ENCODE measurements around the gene KRT71.

Gene KRT71

DNA sequence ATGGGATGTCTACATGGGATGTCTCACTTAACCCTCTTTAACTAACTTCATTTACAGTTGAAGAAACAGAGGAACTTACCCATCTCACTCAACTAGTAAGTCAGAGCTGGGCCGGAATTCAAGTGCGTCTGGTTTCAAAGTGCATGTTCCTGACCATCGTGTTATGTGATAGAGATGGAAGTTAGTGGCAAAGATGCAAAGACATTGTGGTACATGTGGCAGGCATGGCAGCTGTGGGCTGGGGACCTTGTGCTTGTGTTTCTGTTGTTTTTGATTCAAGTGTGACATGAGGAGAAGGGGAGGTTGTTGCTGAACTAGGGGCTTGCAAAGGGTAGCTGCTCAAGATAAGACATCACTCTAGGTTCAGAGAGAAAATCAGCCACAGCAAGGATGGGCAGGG lies 23.0 kb upstream of the KRT71 start:
- no peak for DNase-seq (ENCODE audit: low read depth in 4 of 4, low spot score in 1 of 4)

DNA sequence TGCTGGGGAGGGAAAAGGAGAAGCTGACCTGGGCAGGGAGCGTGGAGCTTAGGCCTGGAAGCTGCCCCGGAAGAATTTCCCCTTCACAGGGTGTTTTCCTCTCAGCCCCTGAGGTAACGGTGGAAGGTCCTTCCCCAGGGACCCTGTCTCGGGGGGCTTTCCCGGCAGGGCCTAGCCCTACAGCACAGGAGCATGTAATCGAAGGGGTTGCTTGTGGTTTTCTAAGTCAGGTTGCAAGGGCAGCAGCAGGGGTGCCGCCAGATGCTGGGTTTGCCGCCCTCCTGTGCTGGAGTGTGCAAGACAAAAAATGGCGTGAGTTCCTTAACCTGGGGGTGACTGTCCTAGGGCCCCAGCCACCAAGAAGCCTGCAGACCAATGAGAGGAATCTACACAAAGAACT lies 22.3 kb upstream of the KRT71 start:
- DNase-seq (ENCODE audit: low read depth in 4 of 4, low spot score in 1 of 4), result no peak

DNA sequence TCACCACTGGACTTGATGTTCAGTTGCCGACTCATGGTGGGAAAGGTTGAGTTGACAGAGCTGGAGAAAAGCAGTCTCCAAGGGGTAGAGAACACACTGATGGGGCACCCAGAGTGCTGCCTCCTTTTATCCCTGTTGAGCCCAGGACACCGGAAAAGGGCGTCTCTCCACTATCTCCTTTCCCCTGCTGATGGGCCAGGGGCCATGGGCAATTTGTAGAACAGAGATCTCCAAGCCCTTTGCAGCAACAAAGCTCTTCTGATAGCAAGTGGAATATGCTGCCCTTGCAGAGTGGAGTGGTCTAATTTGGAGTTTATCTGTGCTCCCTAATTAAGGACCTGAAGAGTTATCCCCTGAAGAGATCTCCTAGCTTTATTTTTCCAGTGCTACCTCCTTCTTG lies 20.8 kb upstream of the KRT71 start, which contains the start of gene KRT74:
Gene KRT74, minus strand, starts transcription at position 101 of the 400 bp plus-strand sequence. Its CDS starts 66 bp downstream, at position 35.
- DNase-seq (ENCODE audit: low read depth in 4 of 4, low spot score in 1 of 4), result no peak

DNA sequence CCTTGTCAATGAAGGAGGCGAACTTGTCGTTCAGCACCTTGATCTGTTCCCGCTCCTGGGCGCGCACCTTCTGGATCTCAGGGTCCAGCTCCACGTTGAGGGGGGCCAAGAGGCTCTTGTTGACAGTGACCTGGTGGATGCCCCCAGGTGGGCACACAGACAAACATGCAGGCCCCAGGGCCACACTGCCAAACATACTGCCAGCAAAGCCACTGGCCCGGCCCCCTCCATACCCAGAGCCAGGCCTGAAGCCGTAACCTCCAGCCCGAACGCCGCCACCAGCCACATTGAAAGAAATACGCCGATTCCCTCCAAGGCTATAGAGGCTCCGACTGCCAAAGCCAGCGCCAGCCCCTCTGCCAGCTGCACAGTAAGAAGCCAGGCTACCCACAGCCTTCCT lies 20.4 kb upstream of the KRT71 start:
- DNase-seq (ENCODE audit: low read depth in 4 of 4, low spot score in 1 of 4), result no peak

DNA sequence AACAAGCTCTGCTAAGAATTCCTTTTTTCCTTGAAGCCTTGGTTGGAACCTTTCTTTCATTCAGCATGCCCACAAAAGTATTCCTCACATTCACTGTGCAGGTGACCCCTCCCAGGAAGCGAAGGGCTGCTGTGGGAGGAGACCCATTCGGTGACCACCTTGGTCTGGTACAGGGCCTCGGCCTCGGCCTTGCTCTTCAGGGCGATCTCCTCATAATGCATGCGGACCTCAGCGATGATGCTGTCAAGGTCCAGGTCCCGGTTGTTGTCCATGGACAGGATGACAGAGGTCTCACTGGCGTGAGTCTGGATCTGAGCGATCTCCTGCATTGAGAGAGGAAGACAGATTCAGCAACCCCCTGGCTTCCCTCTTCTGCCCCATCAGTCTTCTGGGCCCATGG lies 17.6 kb upstream of the KRT71 start:
- DNase-seq (ENCODE audit: low read depth in 4 of 4, low spot score in 1 of 4), result no peak

DNA sequence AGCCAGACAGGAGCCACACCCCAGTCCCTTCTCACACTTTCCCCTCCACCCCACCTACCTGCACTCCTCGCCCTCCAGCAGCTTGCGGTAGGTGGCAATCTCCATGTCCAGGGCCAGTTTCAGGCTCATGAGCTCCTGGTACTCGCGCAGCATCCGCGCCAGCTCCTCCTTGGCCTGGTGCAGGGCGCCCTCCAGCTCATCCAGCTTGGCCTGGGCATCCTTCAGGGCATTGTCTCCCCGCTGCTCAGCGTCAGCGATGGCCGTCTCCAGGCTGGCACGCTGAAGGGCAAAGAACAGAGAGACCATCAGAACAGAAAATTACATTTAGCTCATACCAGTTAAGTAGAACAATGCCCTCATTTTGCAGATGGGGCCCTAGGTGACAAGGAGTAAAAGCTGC lies 15.2 kb upstream of the KRT71 start:
- DNase-seq (ENCODE audit: low read depth in 4 of 4, low spot score in 1 of 4), result no peak

DNA sequence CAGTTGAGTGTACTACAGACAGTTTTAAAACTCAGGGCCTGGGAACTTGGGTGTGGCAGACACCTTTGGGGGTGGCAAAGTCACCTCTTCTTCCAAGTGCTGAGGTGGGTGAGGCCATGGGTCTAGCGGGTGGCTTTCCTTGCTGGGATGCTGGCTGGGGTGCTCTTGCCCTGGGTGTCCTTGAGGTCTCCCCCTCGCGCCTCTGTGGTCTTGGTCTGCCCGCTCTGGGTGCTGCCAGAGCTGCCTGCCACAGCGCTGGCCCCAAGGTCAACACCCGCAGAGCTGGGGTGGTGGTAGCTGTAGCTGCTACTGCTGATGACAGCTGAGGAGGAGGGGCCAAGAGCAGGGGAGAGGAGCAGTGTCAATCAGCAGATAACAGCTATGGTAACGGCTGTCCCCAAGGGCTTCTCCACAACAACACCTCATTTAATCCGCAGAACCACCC lies 13.9 kb upstream of the KRT71 start:
- no peak for DNase-seq (ENCODE audit: low read depth in 4 of 4, low spot score in 1 of 4)

DNA sequence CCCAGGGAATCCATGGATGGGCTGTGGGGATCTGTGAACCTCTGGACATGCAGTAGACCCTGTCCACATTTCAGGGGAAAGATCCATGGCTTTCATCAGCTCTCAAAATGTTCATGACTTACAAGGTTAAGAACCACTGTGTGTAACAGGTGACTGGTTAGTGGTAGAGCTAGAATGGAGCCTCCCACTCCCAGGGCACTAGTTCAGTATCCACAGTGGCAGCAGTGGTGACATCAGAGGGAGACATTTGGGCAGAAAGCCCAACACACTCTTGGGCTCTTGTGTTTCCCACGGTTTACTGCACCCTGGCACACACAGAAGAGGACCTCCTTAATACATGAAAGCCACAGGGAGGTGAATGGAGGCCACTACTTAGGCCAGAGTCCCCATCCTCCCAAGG lies 11.6 kb upstream of the KRT71 start:
- no peak for DNase-seq (ENCODE audit: low read depth in 4 of 4, low spot score in 1 of 4)

DNA sequence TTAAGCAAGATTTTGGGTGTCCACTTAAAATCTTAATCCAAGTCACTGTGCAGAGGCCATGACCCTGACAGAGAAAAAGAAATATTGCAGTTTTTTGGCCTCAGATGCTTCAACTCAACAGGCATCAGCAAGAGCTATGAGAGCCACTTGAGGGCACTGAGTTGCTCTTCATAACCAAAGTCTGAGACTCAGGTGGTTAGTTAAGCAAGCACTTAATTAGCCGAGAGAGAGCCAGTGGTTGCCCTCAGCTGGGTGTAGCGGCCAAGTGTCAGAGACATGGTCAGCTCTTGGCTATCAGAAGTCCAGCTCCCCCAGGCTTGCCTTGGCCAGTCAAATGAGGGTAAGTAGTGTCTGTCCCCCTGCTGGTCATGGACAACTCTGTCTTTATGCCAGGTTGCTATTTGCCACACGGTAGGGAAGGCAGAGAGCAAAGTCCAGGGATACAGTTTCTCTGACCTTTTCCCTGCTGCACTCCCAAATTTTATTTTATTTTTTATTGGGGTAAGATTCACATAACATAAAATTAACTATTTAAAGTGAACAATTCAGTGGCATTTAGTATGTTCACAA lies 9.0 kb upstream of the KRT71 start:
- DNase-seq (ENCODE audit: low read depth in 4 of 4, low spot score in 1 of 4), result no peak

DNA sequence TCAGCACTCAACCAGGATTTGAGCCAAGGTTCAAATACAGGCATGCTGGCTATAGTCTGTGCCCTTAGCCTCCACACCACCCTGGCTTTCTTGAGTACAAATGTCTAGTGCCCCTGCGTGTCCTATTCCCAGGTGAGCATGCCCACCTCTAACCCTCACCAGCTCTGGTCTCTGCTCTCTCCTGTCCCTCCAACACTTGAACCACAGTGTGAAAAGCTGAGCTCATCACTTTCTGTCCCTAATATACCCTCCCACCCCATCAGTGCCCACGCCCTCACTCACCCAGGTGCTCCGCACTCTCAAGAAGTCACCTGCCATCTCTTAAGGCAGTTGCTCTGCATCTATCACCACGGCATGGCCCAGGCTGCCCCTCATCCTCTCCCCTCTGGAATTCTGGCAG lies 7.0 kb upstream of the KRT71 start:
- no peak for DNase-seq (ENCODE audit: low read depth in 4 of 4, low spot score in 1 of 4)

DNA sequence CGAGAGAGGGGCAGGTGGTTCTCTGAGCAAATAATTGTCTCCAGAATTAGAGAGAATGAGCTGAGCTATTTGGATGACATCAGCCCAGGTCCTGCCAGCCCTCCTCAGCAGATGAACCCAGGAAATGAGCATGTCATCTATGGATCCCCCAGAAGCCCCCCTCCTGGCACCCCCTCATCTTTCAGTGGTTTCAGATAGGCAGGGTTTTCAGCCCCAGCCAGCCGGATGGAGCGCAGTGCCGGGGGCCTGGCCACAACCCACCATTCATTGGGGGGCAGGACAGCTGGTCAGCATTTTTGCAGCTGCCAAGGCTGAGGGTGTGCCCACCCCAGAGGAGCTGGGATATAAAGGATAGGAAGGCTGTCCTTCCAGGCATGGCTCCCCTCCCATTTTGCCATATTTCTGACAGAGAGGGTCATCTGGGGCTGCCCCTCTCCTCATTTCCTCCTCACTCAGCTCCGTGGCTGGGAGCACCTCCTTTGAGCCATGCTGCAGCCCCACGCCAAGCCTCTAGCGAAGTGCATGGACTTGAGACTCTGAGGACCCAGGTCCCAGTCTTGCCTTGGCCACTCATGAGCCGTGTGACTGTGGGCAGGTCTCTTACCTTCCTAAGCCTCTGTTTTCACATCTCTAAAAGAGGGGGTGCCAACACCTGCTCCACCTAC lies 6.0 kb upstream of the KRT71 start:
- no peak for DNase-seq (ENCODE audit: low read depth in 4 of 4, low spot score in 1 of 4)

DNA sequence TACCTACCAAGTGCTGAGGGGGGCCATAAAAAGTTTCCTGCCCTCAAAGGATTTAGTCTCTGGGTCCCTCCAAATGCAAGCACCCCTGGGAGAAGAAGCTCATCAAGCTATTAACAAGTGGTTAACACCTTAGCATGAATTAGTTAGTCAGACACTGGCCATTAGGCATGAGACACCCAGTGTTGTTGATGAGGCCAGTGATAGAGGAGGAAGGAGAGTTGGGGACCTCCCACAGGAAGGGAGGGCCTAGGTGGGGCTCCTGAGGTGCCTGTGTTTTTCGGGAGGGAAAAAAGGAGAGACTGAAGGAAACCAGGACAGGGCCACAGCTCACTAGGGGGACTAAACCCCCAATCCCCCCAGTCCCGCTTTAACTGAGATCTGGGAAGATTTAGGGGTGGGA lies 4.5 kb upstream of the KRT71 start:
- DNase-seq (ENCODE audit: low read depth in 4 of 4, low spot score in 1 of 4), result no peak

DNA sequence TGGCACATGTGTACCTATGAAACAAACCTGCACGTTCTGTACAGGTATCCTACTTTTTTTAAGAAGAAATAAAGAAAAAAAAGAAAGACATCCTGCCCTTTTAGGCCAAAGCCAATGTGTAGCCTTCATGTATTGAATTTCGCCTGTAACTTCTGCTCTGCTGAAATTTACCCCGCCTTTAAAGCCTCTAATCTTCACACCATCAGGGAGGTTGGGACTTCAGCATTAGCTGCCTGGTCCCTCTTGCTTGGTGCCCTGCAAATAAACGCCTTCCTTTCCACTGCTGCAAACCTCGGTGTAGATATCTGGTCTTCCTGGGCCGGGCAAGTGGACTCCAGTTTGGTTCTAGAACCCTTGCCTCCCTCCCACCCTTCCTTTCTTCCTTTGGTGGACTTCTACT lies 2.6 kb upstream of the KRT71 start:
- no peak for DNase-seq (ENCODE audit: low read depth in 4 of 4, low spot score in 1 of 4)

DNA sequence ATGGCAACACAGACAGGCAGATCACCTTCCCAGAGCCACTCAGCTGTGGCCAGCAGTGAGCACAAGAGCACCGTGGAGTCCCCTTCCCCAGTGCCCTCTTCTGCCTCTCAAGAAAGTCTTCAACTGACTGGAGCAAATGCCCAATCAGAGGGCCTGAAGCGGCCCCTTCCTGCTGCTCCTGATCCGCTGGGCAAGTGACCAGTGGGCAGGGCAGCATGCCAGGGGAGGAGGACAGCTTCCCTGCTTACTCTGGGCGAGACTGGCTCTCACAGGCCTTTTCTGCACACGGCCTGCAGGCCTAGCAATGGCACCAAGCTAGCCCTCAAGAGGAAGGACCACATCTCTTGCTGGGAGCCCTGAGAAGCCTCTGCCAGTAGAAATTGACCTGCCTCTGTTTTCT lies 890 bp downstream of the KRT71 start:
- DNase-seq (ENCODE audit: low read depth in 4 of 4, low spot score in 1 of 4), result no peak

DNA sequence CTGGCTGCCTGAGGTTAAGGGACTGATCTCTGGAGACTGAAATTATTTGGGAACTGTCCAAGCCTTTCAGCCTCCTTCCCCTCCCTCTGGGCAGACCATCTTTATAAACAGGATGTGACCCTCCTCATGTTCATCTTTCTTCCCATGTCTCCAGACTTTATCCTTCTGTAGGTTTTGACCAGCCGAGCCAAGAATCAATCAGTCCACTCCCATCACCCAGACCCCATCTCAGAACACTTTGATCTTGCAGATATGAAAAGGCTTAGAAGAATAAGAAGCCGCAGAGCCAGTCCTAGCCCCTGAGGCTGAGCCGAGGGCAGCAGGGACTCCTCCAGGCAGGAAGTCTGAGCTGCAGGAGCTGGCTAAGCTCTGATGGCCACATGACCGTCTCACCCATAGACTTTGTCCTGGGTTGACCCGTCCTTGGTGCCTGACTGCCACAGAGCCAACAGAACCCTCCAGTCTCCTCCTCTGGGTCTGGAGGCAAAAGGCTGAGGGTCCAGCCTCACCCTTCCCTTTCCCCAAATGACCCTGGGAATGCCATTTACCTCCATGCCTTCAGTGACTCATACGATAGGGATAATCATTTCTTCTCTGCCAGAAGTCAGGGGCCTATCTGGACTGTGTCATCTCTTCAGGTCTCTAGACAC lies 1.6 kb downstream of the KRT71 start:
- no peak for DNase-seq (ENCODE audit: low read depth in 4 of 4, low spot score in 1 of 4)

DNA sequence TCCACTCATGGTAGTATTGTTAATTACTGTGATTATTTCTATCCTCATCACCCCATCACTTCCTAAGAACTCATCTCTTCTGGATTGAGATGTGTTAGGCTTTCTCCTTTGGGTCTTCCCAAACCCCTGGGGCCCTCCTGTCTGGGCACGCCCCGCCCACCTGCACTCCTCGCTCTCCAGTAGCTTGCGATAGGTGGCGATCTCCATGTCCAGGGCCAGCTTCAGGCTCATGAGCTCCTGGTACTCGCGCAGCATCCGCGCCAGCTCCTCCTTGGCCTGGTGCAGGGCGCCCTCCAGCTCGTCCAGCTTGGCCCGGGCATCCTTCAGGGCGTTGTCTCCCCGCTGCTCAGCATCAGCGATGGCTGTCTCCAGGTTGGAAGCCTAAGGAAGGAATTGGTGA lies 6.8 kb downstream of the KRT71 start:
- no peak for DNase-seq (ENCODE audit: low read depth in 4 of 4, low spot score in 1 of 4)

DNA sequence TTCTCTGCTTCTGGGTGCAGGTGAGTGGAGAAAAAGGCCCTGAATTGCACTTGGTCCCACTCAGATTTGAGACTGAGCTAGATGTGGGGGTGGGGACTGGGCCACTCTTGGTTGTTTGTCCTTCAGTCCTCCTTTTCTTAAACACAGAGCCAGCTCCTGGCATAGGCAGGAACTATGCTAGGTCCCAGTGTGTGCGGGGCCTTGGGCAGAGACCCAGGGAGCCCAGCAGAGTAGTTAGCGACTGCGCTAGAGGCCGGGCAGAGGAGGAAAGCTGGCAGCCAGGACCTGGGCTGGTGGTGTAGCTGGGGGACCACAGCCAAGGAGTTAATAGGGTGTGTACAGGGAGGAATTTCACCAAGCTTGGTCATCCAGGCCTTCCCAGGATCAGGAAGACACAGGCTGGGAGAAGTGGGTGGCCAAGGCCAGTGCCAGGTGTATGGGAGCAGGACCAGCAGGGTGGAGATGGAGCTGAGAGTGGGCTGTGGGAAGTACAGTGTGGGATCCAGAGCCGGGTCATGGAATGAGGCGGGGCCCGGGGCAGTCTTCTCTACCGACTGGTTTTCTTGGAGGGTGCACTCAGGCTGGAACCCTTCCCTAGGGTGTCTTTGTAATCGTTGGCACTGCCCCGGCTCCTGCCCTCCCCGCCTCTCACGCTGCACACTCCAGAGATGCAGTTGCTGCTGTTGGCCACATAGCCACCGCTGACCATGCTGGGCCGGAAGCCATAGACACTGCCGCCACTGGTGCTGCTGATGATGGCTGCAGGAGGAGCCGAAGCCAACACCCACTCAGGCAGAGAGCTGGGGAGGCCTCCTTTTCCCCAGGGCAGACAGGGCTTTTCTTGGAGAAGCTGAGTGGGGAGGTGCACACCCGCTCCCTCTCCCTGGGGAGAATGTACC lies 8.7 kb downstream of the KRT71 start:
- DNase-seq (ENCODE audit: low read depth in 4 of 4, low spot score in 1 of 4), result no peak

DNA sequence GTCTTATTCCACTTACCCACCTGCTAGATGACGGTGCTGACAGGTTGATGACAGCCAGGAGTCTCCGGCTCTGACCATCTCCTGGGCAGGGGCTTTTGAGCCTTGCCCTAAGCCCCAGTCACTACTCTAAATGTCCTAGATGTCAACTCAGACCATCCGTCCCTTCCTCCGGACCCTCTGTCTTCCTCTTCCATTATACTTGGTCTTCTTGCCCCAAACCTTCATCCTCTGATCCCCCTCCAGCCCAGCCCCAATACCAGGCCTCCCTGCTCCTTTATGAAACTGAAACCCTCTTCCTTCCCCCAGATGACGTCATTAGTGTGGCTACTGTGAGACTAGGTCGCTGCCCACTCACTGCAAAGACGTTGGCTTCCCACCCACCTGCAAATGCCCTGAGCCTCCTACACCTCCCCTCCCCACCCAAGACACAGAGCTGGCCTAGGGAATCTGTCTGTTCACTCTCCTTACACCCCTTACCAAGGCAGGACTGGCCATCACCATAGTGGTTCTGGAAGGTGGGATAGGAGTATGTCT lies 10.1 kb downstream of the KRT71 start:
- DNase-seq (ENCODE audit: low read depth in 4 of 4, low spot score in 1 of 4), result no peak

DNA sequence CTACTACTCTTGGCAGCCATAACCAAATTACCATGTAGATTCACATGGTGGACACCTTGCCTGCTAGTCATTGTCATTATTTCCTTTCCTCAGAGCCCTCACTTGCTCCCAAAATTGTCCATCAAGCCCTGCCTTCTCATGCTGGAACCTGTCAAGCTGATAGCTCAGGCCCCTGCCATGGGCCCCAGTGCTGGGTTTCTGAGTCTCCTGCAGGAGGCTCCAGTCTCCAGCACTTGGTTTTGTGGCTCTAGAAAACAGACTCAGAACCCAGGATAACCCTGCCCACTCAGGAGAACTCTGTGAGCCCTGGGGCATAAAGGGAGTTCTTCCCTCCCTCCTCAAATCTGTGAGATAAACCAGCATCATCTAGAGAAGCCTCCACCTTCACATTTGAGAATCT lies 10.8 kb downstream of the KRT71 start:
- DNase-seq (ENCODE audit: low read depth in 4 of 4, low spot score in 1 of 4), result no peak

DNA sequence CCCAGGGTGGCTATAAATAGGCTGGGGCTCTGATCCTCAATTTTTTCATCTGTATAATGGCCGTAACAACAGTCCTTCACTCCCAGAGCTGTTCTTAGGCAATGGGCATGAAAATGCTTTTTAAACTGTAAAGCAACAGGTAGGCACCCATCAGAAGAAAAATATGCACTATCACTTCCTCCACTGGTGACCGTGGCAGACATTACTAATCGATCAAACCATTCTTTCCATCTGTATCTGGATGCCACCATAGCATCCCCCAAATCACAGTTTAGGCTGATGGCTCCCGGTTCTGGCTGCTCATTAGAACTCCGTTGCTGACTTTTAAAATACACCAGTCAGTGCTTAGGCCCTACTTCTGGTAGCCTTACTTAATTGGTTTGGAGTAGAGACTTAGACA lies 11.2 kb downstream of the KRT71 start:
- no peak for DNase-seq (ENCODE audit: low read depth in 4 of 4, low spot score in 1 of 4)

DNA sequence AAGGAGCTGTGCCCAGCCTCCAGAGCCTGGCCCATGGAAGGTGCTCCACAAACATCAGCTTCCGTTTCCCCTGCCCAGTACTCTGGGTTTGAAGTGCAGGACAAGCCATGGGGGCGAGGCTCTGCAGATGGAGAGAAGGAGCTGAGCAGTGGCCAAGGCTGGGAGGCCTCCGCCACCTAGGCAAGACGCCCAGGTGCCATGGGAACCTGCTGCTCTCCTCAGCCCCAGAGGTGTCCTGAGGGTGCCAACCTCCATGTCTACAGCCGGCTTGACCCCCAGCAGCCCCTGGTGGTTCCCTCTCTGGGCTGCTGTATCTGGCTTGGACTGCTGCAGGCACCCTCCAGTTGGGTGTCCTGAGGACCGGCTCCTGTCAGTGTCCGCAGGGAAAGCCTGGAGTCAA lies 12.4 kb downstream of the KRT71 start:
- no peak for DNase-seq (ENCODE audit: low read depth in 4 of 4, low spot score in 1 of 4)

DNA sequence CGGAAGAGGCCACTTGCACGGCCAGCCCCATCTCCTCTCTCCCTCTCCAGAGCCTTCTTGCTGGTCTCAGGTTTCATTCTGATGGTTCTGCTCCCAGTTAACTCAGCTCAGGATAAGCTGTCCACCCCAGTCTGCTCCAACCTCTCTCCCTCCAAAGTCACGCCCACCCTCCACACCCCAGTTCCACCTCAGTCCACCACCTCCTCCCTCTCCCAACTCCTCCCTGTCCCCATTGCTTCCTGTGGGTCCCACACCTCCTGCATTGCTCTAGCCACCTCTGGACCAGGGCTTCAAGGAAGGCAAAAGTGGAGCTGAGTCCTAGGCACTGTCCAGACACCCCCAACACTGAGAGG lies 13.1 kb downstream of the KRT71 start:
- DNase-seq (ENCODE audit: low read depth in 4 of 4, low spot score in 1 of 4), result no peak
